WTC11 (cell line): Measurements from ENCODE around the gene SLC25A21. TPM values are rescaled to one million over a fixed set of nuclear protein-coding genes. Genes with fewer than 3 reads are reported as not detected.

ENCODE experiments used
- ATAC-seq: fragments of 200-7000 bp; cut with Tn5 transposase; 2 replicates; pipeline ENCODE4 v1.10.0; 2021; ENCODE audit warnings: mild to moderate bottlenecking, moderate library complexity
- CTCF ChIA-PET: fragments of 300-600 bp; sonication (Branson Sonifier 250); formaldehyde crosslinking; loops from one replicate; lab custom pipeline; 2021; ENCODE audit warnings: antibody characterized with exemption; lab: Charles Lee
- POLR2A ChIA-PET: fragments of 350-600 bp; sonication (Branson Sonifier 250); formaldehyde crosslinking; loops from one replicate; lab custom pipeline; 2021; ENCODE audit warnings: antibody characterized with exemption; lab: Charles Lee
- DNase-seq: peaks from one replicate; pipeline ENCODE4 v3.0.0; 2021; ENCODE audit warnings: low spot score
- H3K27ac Mint-ChIP-seq: 2 replicates; pipeline ENCODE4 v1.8.0; 2021; ENCODE audit warnings: mixed read lengths
- H3K27me3 Mint-ChIP-seq: 2 replicates; pipeline ENCODE4 v1.8.0; 2021; ENCODE audit warnings: low read depth, mild to moderate bottlenecking, moderate library complexity, mixed read lengths
- H3K36me3 Mint-ChIP-seq: 2 replicates; pipeline ENCODE4 v1.8.0; 2021; ENCODE audit warnings: mixed read lengths
- H3K4me1 Mint-ChIP-seq: 2 replicates; pipeline ENCODE4 v1.8.0; 2022; ENCODE audit warnings: mixed read lengths
- H3K4me3 Mint-ChIP-seq: 2 replicates; pipeline ENCODE4 v1.8.0; 2021; ENCODE audit warnings: mild to moderate bottlenecking, moderate library complexity, mixed read lengths
- H3K9me3 Mint-ChIP-seq: 2 replicates; pipeline ENCODE4 v1.8.0; 2021; ENCODE audit warnings: mixed read lengths
- CBFB ChIP-seq: sonication (generic); formaldehyde crosslinking; IDR thresholded peaks from 2 replicates; pipeline ENCODE4 v1.8.1; 2022; ENCODE audit warnings: mild to moderate bottlenecking, low read depth, missing genetic modification reagents
- EMX1 ChIP-seq: fragments of 250-450 bp; sonication (Bioruptor Pico); IDR thresholded peaks from 2 replicates; pipeline ENCODE4 v1.8.0; 2021; ENCODE audit warnings: mild to moderate bottlenecking
- ETV6 ChIP-seq: sonication (generic); formaldehyde crosslinking; IDR thresholded peaks from 2 replicates; pipeline ENCODE4 v1.8.1; 2022; ENCODE audit warnings: mild to moderate bottlenecking, missing genetic modification reagents
- FOXK1 ChIP-seq: sonication (generic); formaldehyde crosslinking; IDR thresholded peaks from 2 replicates; pipeline ENCODE4 v1.8.0; 2022; ENCODE audit warnings: mild to moderate bottlenecking, moderate library complexity, missing genetic modification reagents
- HMGA2 ChIP-seq: fragments of 250-450 bp; sonication (Bioruptor Pico); IDR thresholded peaks from 2 replicates; pipeline ENCODE4 v1.4.0; 2021; ENCODE audit warnings: mild to moderate bottlenecking, moderate library complexity
- NR1H2 ChIP-seq: sonication (generic); formaldehyde crosslinking; IDR thresholded peaks from 2 replicates; pipeline ENCODE4 v1.9.0; 2021; ENCODE audit warnings: mild to moderate bottlenecking, moderate library complexity, missing genetic modification reagents
- RELA ChIP-seq: sonication (generic); formaldehyde crosslinking; IDR thresholded peaks from 2 replicates; pipeline ENCODE4 v1.8.1; 2022; ENCODE audit warnings: missing genetic modification reagents, mild to moderate bottlenecking, borderline replicate concordance
- SOX15 ChIP-seq: fragments of 250-450 bp; sonication (Bioruptor Pico); IDR thresholded peaks from 2 replicates; pipeline ENCODE4 v1.9.0; 2021; ENCODE audit warnings: mild to moderate bottlenecking
- ZNF121 ChIP-seq: sonication (generic); formaldehyde crosslinking; IDR thresholded peaks from 2 replicates; pipeline ENCODE4 v1.8.0; 2023; ENCODE audit warnings: missing genetic modification reagents
- ZNF138 ChIP-seq: sonication (generic); formaldehyde crosslinking; conservative IDR thresholded peaks from 2 replicates; pipeline ENCODE4 v1.8.1; 2022; ENCODE audit warnings: mild to moderate bottlenecking, moderate library complexity, missing genetic modification reagents
- ZNF416 ChIP-seq: fragments of 250-450 bp; sonication (Bioruptor Pico); IDR thresholded peaks from 2 replicates; pipeline ENCODE4 v1.9.0; 2021; ENCODE audit warnings: mild to moderate bottlenecking, inconsistent platforms
- total RNA-seq: library from RNA; stranded (reverse); gene quantifications from 3 replicates; pipeline ENCODE4 v1.2.3, GENCODE V29; 2021
- TF ChIP-seq, protein P1 (sequence below): sonication (generic); formaldehyde crosslinking; IDR thresholded peaks from 2 replicates; pipeline ENCODE4 v1.8.1; 2022; ENCODE audit warnings: missing genetic modification reagents, borderline replicate concordance
- TF ChIP-seq, protein P2 (sequence below): sonication (generic); formaldehyde crosslinking; IDR thresholded peaks from 2 replicates; pipeline ENCODE4 v1.8.1; 2022; ENCODE audit warnings: mild to moderate bottlenecking, missing genetic modification reagents, moderate library complexity, borderline replicate concordance
- TF ChIP-seq, protein P3 (sequence below): sonication (generic); formaldehyde crosslinking; IDR thresholded peaks from 2 replicates; pipeline ENCODE4 v1.8.1; 2023; ENCODE audit warnings: mild to moderate bottlenecking, missing genetic modification reagents, borderline replicate concordance
- TF ChIP-seq, protein P4 (sequence below): sonication (generic); formaldehyde crosslinking; IDR thresholded peaks from 2 replicates; pipeline ENCODE4 v1.8.1; 2022; ENCODE audit warnings: mild to moderate bottlenecking, moderate library complexity, missing genetic modification reagents
- TF ChIP-seq, protein P5 (sequence below): sonication (generic); formaldehyde crosslinking; IDR thresholded peaks from 2 replicates; pipeline ENCODE4 v1.8.1; 2023; ENCODE audit warnings: mild to moderate bottlenecking, missing genetic modification reagents
- TF ChIP-seq, protein P6 (sequence below): sonication (generic); formaldehyde crosslinking; IDR thresholded peaks from 2 replicates; pipeline ENCODE4 v1.8.0; 2023; ENCODE audit warnings: missing genetic modification reagents
- TF ChIP-seq, protein P7 (sequence below): sonication (generic); formaldehyde crosslinking; IDR thresholded peaks from 2 replicates; pipeline ENCODE4 v1.8.0; 2023; ENCODE audit warnings: mild to moderate bottlenecking, missing genetic modification reagents

The SLC25A21 gene
- total RNA-seq, 1 experiment from 2014 or later = 8.2 TPM

DNA sequence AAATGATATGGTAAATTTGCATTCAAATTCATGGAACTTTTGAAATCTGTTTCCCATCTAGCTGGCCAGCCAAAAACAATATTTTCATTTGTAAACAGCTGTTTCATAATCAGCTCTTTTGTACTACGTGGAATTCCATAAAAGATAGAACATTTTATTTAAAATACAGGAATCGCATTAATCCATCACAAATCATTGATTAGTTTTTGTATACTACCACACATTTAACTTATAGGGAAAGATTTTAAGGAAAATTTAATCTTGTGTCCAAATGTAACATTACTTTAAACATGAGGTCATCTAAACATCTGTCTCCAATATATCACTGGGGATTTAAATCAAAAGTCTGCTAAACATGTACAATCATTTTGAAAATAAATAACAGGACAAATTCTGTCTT, 33.5 kb downstream of the SLC25A21 start:
- Mint-ChIP-seq H3K27ac (no peak overlapping the region), H3K9me3 (no peaks in the 10 kb centered on the region), H3K4me3 (no peak overlapping the region), H3K36me3 (no peaks in the 10 kb centered on the region), H3K27me3 (no peaks in the 10 kb centered on the region), H3K4me1 (peaks cover 8% of the 10 kb centered on the region; the same call in 1 of the 2 replicates)
- CTCF ChIA-PET = interaction anchor here (1.7 kb wide), 1 partner anchor 14 kb away, joined by 3 read pairs; no protein-coding TSS in a partner anchor
- TF ChIP-seq ETV6 = no peak
- TF ChIP-seq ZNF416 (CRISPR knock-in tag) = no peak
- no peak for TF ChIP-seq CBFB (CRISPR knock-in tag)
- no peak for TF ChIP-seq ZNF138 (CRISPR knock-in tag)
- TF ChIP-seq EMX1 (CRISPR knock-in tag) = no peak
- TF ChIP-seq, protein P1, sequence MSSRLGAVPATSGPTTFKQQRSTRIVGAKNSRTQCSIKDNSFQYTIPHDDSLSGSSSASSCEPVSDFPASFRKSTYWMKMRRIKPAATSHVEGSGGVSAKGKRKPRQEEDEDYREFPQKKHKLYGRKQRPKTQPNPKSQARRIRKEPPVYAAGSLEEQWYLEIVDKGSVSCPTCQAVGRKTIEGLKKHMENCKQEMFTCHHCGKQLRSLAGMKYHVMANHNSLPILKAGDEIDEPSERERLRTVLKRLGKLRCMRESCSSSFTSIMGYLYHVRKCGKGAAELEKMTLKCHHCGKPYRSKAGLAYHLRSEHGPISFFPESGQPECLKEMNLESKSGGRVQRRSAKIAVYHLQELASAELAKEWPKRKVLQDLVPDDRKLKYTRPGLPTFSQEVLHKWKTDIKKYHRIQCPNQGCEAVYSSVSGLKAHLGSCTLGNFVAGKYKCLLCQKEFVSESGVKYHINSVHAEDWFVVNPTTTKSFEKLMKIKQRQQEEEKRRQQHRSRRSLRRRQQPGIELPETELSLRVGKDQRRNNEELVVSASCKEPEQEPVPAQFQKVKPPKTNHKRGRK (CRISPR knock-in tag) = no peak
- no peak for DNase-seq
- no peak for ATAC-seq
- POLR2A ChIA-PET = no interaction called here

DNA sequence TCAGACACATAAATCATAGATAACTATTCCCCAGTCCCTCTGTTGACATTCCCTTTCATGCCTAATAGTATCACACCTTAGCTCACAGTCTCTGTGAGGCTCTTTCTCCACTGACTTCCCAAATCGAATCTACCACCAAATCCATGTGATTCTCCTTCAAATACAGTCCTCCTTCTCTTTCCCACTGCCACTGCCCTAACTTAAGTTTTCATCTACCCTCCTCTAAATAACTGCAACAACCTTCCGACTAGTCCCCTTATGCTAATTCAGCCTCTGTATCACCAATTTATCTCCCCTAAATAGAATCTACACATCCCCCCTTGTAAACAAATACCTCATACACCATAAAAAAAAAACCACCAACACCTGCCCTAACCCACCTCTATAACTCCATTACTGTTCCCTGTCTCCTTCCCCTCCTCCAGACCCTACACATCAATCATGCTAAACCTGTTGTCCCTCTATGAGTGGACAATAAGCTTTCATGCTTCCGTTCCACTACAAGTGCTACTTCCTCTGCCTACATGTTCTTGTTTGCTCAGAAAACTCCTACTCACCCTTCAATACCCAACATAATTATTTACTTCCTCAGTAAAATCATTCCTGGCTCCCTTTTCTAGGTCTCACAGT, 39.0 kb downstream of the SLC25A21 start:
- Mint-ChIP-seq H3K9me3 (no peaks in the 10 kb centered on the region), H3K4me1 (no peaks in the 10 kb centered on the region), H3K4me3 (no peak overlapping the region), H3K27ac (no peak overlapping the region), H3K27me3 (no peaks in the 10 kb centered on the region), H3K36me3 (no peaks in the 10 kb centered on the region)
- no peak for DNase-seq
- CTCF ChIA-PET = interaction anchor here (1.9 kb wide), 1 partner anchor 16 kb away, joined by 7 read pairs; no protein-coding TSS in a partner anchor
- POLR2A ChIA-PET = interaction anchor here (0.7 kb wide), 1 partner anchor 157 kb away, joined by 3 read pairs; no protein-coding TSS in a partner anchor
- no peak for ATAC-seq
- TF ChIP-seq SOX15 (CRISPR knock-in tag) = no peak
- TF ChIP-seq, protein P2, sequence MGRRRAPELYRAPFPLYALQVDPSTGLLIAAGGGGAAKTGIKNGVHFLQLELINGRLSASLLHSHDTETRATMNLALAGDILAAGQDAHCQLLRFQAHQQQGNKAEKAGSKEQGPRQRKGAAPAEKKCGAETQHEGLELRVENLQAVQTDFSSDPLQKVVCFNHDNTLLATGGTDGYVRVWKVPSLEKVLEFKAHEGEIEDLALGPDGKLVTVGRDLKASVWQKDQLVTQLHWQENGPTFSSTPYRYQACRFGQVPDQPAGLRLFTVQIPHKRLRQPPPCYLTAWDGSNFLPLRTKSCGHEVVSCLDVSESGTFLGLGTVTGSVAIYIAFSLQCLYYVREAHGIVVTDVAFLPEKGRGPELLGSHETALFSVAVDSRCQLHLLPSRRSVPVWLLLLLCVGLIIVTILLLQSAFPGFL (CRISPR knock-in tag) = no peak
- TF ChIP-seq, protein P3, sequence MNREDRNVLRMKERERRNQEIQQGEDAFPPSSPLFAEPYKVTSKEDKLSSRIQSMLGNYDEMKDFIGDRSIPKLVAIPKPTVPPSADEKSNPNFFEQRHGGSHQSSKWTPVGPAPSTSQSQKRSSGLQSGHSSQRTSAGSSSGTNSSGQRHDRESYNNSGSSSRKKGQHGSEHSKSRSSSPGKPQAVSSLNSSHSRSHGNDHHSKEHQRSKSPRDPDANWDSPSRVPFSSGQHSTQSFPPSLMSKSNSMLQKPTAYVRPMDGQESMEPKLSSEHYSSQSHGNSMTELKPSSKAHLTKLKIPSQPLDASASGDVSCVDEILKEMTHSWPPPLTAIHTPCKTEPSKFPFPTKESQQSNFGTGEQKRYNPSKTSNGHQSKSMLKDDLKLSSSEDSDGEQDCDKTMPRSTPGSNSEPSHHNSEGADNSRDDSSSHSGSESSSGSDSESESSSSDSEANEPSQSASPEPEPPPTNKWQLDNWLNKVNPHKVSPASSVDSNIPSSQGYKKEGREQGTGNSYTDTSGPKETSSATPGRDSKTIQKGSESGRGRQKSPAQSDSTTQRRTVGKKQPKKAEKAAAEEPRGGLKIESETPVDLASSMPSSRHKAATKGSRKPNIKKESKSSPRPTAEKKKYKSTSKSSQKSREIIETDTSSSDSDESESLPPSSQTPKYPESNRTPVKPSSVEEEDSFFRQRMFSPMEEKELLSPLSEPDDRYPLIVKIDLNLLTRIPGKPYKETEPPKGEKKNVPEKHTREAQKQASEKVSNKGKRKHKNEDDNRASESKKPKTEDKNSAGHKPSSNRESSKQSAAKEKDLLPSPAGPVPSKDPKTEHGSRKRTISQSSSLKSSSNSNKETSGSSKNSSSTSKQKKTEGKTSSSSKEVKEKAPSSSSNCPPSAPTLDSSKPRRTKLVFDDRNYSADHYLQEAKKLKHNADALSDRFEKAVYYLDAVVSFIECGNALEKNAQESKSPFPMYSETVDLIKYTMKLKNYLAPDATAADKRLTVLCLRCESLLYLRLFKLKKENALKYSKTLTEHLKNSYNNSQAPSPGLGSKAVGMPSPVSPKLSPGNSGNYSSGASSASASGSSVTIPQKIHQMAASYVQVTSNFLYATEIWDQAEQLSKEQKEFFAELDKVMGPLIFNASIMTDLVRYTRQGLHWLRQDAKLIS = no peak
- no peak for TF ChIP-seq EMX1 (CRISPR knock-in tag)
- TF ChIP-seq FOXK1 (CRISPR knock-in tag) = no peak
- TF ChIP-seq, protein P4, sequence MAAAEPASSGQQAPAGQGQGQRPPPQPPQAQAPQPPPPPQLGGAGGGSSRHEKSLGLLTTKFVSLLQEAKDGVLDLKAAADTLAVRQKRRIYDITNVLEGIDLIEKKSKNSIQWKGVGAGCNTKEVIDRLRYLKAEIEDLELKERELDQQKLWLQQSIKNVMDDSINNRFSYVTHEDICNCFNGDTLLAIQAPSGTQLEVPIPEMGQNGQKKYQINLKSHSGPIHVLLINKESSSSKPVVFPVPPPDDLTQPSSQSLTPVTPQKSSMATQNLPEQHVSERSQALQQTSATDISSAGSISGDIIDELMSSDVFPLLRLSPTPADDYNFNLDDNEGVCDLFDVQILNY (CRISPR knock-in tag) = no peak
- no peak for TF ChIP-seq ZNF121 (CRISPR knock-in tag)
- TF ChIP-seq, protein P5, sequence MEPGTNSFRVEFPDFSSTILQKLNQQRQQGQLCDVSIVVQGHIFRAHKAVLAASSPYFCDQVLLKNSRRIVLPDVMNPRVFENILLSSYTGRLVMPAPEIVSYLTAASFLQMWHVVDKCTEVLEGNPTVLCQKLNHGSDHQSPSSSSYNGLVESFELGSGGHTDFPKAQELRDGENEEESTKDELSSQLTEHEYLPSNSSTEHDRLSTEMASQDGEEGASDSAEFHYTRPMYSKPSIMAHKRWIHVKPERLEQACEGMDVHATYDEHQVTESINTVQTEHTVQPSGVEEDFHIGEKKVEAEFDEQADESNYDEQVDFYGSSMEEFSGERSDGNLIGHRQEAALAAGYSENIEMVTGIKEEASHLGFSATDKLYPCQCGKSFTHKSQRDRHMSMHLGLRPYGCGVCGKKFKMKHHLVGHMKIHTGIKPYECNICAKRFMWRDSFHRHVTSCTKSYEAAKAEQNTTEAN (CRISPR knock-in tag) = no peak
- no peak for TF ChIP-seq NR1H2 (CRISPR knock-in tag)
- TF ChIP-seq, protein P6, sequence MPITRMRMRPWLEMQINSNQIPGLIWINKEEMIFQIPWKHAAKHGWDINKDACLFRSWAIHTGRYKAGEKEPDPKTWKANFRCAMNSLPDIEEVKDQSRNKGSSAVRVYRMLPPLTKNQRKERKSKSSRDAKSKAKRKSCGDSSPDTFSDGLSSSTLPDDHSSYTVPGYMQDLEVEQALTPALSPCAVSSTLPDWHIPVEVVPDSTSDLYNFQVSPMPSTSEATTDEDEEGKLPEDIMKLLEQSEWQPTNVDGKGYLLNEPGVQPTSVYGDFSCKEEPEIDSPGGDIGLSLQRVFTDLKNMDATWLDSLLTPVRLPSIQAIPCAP = no peak
- TF ChIP-seq, protein P7, sequence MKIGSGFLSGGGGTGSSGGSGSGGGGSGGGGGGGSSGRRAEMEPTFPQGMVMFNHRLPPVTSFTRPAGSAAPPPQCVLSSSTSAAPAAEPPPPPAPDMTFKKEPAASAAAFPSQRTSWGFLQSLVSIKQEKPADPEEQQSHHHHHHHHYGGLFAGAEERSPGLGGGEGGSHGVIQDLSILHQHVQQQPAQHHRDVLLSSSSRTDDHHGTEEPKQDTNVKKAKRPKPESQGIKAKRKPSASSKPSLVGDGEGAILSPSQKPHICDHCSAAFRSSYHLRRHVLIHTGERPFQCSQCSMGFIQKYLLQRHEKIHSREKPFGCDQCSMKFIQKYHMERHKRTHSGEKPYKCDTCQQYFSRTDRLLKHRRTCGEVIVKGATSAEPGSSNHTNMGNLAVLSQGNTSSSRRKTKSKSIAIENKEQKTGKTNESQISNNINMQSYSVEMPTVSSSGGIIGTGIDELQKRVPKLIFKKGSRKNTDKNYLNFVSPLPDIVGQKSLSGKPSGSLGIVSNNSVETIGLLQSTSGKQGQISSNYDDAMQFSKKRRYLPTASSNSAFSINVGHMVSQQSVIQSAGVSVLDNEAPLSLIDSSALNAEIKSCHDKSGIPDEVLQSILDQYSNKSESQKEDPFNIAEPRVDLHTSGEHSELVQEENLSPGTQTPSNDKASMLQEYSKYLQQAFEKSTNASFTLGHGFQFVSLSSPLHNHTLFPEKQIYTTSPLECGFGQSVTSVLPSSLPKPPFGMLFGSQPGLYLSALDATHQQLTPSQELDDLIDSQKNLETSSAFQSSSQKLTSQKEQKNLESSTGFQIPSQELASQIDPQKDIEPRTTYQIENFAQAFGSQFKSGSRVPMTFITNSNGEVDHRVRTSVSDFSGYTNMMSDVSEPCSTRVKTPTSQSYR (CRISPR knock-in tag) = no peak
- no peak for TF ChIP-seq RELA (CRISPR knock-in tag)
- TF ChIP-seq HMGA2 (CRISPR knock-in tag) = no peak
